ENCODE measurements around the gene NR0B2.
A peak's percentile ranks its signal among the peaks of the same experiment; 100 is the strongest.
"Not testable (repeated sequence)": the region's sequence is repeated elsewhere in the genome, so short reads cannot be mapped to it uniquely, and the experiment has no call there.

NR0B2 gene

DNA sequence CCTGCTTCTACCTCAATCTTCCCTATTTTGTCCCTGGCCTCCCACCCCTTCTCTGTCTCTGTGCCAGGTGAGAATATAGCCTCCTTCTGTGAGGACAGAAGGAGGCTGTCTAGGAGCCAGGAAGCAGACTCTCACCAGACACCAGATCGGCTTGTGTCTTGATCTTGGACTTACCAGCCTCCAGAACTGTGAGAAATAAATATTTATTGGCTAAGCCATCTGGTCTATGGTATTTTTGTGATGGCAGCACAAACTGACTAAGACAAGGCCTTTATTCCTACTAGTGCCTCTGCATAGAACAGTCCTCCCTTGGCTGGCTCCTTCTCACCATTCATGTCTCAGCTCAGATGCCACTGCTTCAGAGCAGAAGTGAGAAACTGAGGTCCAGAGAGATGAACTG is 25.5 kb downstream of the NR0B2 start:
- no peak for DNase-seq

DNA sequence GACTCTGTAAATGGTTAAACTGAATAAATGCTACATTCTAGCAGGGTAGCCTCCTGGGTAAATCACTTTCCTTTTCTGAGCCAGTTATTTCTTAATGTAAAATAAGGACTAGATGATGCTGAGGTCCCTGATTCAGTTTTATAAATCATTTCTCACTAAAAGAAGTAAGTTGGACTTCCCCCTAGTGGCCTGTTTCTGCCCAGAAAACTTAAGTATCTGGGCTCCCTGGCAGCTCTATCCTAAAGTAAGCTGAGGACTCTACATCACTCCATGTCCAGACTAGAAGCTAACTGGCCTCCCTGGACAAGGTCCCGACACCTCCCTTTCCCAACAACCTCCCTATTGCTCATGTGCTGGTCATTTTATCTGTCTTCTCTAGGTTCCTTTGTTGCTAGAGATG is 26.6 kb downstream of the NR0B2 start:
- no peak for DNase-seq

- DNase-seq = no peak
Observed at GRCh38 chr1:26882696-26883463, 30.9 kb downstream of the NR0B2 start.

DNA sequence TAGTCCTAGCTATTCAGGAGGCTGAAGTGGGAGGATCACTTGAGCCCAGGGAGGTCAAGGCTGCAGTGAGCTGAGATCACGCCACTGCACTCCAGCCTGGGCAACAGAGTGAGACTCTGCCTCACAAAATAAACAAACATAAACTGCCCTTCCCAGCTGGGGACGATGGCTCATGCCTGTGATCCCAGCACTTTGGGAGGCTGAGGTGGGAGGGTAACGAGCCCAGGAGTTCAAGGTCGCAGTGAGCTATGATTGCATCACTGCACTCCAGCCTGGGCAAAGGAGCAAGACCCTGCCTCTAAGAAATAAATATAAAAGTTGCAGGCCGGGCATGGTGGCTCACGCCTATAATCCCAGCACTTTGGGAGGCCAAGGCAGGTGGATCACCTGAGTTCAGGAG is 32.2 kb downstream of the NR0B2 start:
- not testable (repeated sequence) for DNase-seq

DNA sequence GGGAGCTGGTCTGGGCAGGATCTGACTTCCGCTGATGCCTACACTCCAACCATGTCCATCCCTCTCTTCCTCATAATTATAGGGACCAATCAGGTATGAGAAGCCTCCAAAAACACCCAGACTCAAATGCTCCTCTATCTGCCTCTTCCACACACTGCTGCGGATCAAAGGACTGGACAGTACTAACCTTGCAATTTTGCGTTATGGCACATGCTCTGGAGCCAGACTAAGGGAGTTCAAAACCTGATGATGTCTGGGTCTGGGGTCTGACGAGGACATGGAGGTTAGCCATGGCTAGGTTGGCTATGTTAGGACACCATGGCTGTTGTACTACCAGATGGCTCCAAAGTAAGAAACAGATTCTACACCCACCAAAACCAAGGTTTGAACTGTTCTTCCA is 34.0 kb downstream of the NR0B2 start:
- no peak for DNase-seq

- no peak for DNase-seq
Observed at GRCh38 chr1:26877326-26877725, 36.4 kb downstream of the NR0B2 start.

GRCh38 chr1:26874896-26875295 is 38.9 kb downstream of the NR0B2 start:
- no peak for DNase-seq

GRCh38 chr1:26873097-26873496 is 40.7 kb downstream of the NR0B2 start:
- not testable (repeated sequence) for DNase-seq

- peak; percentile 97 for DNase-seq
Observed at GRCh38 chr1:26864610-26865480, 48.9 kb downstream of the NR0B2 start.

- no peak for DNase-seq
Observed at GRCh38 chr1:26863685-26864077, 50.1 kb downstream of the NR0B2 start.

- no peak for DNase-seq
Observed at GRCh38 chr1:26862781-26863684, 50.7 kb downstream of the NR0B2 start, which contains the start of gene SFN. SFN (plus strand) TSS chr1:26863149; CDS start chr1:26863213, 64 bp downstream.

- DNase-seq = no peak
Observed at GRCh38 chr1:26861889-26862378, 51.8 kb downstream of the NR0B2 start.

Data from NCI-H446 treated with DMSO at 0.1 percent for 48 hours (cell line).